Lung (tissue), 12 donors: Measurements from ENCODE around the gene UMPS. TPM values are rescaled to one million over a fixed set of nuclear protein-coding genes. Genes with fewer than 3 reads are reported as not detected.

Experiments
- ATAC-seq: fragments of 200-7000 bp; cut with Tn5 transposase; one replicate; pipeline ENCODE4 v1.9.1; 2020; ENCODE audit warnings: moderate number of reproducible peaks; ENCODE audit not compliant: insufficient read depth, low FRiP score
- DNase-seq, 3 donors: peaks; one replicate each; pipeline ENCODE4 v3.0.0-alpha.2; 2013 to 2017
- H3K27ac ChIP-seq, 2 donors: one replicate each; pipeline ENCODE4 v1.5.1; 2013; ENCODE audit warnings: mild to moderate bottlenecking in 2 of 2, moderate library complexity in 2 of 2, control low read depth in 1 of 2, inconsistent platforms in 1 of 2, low read depth in 1 of 2, low read length in 1 of 2
- H3K27me3 ChIP-seq, 3 donors: one replicate each; pipeline ENCODE4 v1.5.1; 2013; ENCODE audit warnings: low read length in 2 of 3; ENCODE audit not compliant: control insufficient read depth in 3 of 3, insufficient read depth in 3 of 3
- H3K36me3 ChIP-seq, 4 donors: one replicate each; pipeline ENCODE4 v1.5.1; 2013; ENCODE audit warnings: low read length in 4 of 4, mild to moderate bottlenecking in 1 of 4, moderate library complexity in 1 of 4; ENCODE audit not compliant: control insufficient read depth in 4 of 4, insufficient read depth in 4 of 4
- H3K4me1 ChIP-seq, 5 donors: one replicate each; pipeline ENCODE4 v1.5.1; 2013; ENCODE audit warnings: low read length in 5 of 5, mild to moderate bottlenecking in 2 of 5, moderate library complexity in 1 of 5; ENCODE audit not compliant: control insufficient read depth in 5 of 5, insufficient read depth in 5 of 5
- H3K4me3 ChIP-seq: one replicate; pipeline ENCODE4 v1.5.1; 2013; ENCODE audit warnings: mild to moderate bottlenecking, control low read depth, moderate library complexity
- H3K9ac ChIP-seq, 2 donors: one replicate each; pipeline ENCODE4 v1.5.1; 2013; ENCODE audit warnings: low read length in 2 of 2, control low read depth in 1 of 2; ENCODE audit not compliant: insufficient read depth in 1 of 2
- H3K9me3 ChIP-seq, 4 donors: one replicate each; pipeline ENCODE4 v1.5.1; 2013; ENCODE audit warnings: low read length in 3 of 4, mild to moderate bottlenecking in 1 of 4, moderate library complexity in 1 of 4; ENCODE audit not compliant: control insufficient read depth in 4 of 4, insufficient read depth in 3 of 4
- CTCF ChIP-seq: IDR thresholded peaks from 2 replicates; pipeline ENCODE4 v1.5.1; 2012; ENCODE audit warnings: mild to moderate bottlenecking; ENCODE audit errors: control extremely low read depth, extremely low read depth
- WGBS, 2 donors: extraction: QIAGEN DNeasy Blood & Tissue Kit; methylation state at CpG; one replicate each; pipeline ENCODE4 v1.1.7; 2013; 5-methylcytosine and 5-hydroxymethylcytosine counted together
- polyA plus RNA-seq, 2 donors: library from polyadenylated mRNA; stranded (reverse); fragments of 200-250 nt; gene quantifications; one replicate each; pipeline ENCODE4 v1.2.1, GENCODE V29; 2013
- total RNA-seq, 2 donors: library from RNA; depleted of rRNA in 1 of 2; stranded (reverse); fragments of >200 nt in 1 of 2; gene quantifications; one replicate each; pipeline ENCODE4 v1.2.1, GENCODE V29; 2014 to 2021
- donor health status: control.
- donor health status: control.
- donor health status: Bipolar disorder and iron deficiency.
- donor health status: healthy.
- donor health status: DM: yes; HTN: yes; CAD: no.

Gene UMPS
- total and polyA plus RNA-seq, 4 donors = 17.4 to 27.6 (median 20.4) TPM

- no peak overlapping the region for H3K9ac ChIP-seq
- peak overlapping the region in 1 of 2 donors; percentile 46 for H3K27ac ChIP-seq
- peaks cover 13 to 49% (median 27%) of the 10 kb centered on the region in 5 donors for H3K4me1 ChIP-seq
- peak; percentile 62 to 72 (median 63) for DNase-seq
- WGBS, 2 donors = 64 to 80% methylated on average over 6 of the region's 6 CpGs
- no peak for ATAC-seq
- H3K9me3 ChIP-seq = peaks cover 0 to 5% (median 0%) of the 10 kb centered on the region in 4 donors
- no peak overlapping the region for H3K4me3 ChIP-seq
- no peaks in the 10 kb centered on the region for H3K27me3 ChIP-seq
- TF ChIP-seq CTCF = no peak
- H3K36me3 ChIP-seq = peaks cover 0 to 6% (median 2%) of the 10 kb centered on the region in 4 donors
These were observed 44.1 kb downstream of the UMPS start for GRCh38 chr3:124774327-124774718.

GRCh38 chr3:124774841-124775402, 44.7 kb downstream of the UMPS start:
- H3K9ac ChIP-seq = no peak overlapping the region
- H3K9me3 ChIP-seq = peaks cover 0 to 5% (median 0%) of the 10 kb centered on the region in 4 donors
- peaks cover 0 to 6% (median 2%) of the 10 kb centered on the region in 4 donors for H3K36me3 ChIP-seq
- DNase-seq = no peak
- ATAC-seq = no peak
- no peaks in the 10 kb centered on the region for H3K27me3 ChIP-seq
- H3K4me3 ChIP-seq = no peak overlapping the region
- TF ChIP-seq CTCF = no peak
- 87 to 92% methylated on average over 7 of the region's 7 CpGs for WGBS, 2 donors
- peaks cover 17 to 55% (median 33%) of the 10 kb centered on the region in 5 donors for H3K4me1 ChIP-seq
- peak overlapping the region in 1 of 2 donors; percentile 46 for H3K27ac ChIP-seq

GRCh38 chr3:124775877-124776276, 45.6 kb downstream of the UMPS start:
- TF ChIP-seq CTCF = no peak
- Histone ChIP-seq H3K9ac (no peak overlapping the region), H3K9me3 (peaks cover 0 to 7% (median 0%) of the 10 kb centered on the region in 4 donors), H3K27me3 (no peaks in the 10 kb centered on the region), H3K4me1 (peaks cover 24 to 57% (median 29%) of the 10 kb centered on the region in 5 donors), H3K4me3 (no peak overlapping the region), H3K36me3 (peaks cover 0 to 6% (median 2%) of the 10 kb centered on the region in 4 donors), H3K27ac (no peak overlapping the region)
- DNase-seq (no peak), ATAC-seq (no peak)
- WGBS, 2 donors = 86 to 91% methylated on average over 9 of the region's 9 CpGs
